Ascending aorta (tissue), 2 donors: ENCODE data around the gene RPTOR. TPM values are rescaled to one million over a fixed set of nuclear protein-coding genes. Genes with fewer than 3 reads are reported as not detected.

Experiments used
- DNase-seq, 2 donors: peaks; one replicate each; pipeline ENCODE4 v3.0.0-alpha.2; 2019; ENCODE audit warnings: low spot score in 2 of 2
- H3K27ac ChIP-seq, 2 donors: fragments of 200-600 bp; sonication (generic); one replicate each; pipeline ENCODE4 v1.5.1; 2016 to 2017; ENCODE audit warnings: mild to moderate bottlenecking in 1 of 2
- H3K27me3 ChIP-seq: fragments of 200-600 bp; sonication (generic); one replicate; pipeline ENCODE4 v1.5.1; 2017
- H3K36me3 ChIP-seq, 2 donors: fragments of 200-600 bp; sonication (generic); one replicate each; pipeline ENCODE4 v1.5.1; 2016
- H3K4me1 ChIP-seq, 2 donors: fragments of 200-600 bp; sonication (generic); one replicate each; pipeline ENCODE4 v1.5.1; 2016 to 2017; ENCODE audit warnings: mild to moderate bottlenecking in 1 of 2
- H3K4me3 ChIP-seq, 2 donors: fragments of 200-600 bp; sonication (generic); one replicate each; pipeline ENCODE4 v1.5.1; 2016 to 2017; ENCODE audit warnings: mild to moderate bottlenecking in 1 of 2
- H3K9me3 ChIP-seq, 2 donors: fragments of 200-600 bp; sonication (generic); one replicate each; pipeline ENCODE4 v1.5.1; 2016
- intact Hi-C: fragments of 100-400 bp; cut with DNase I; formaldehyde crosslinking; loops from one replicate; pipeline ENCODE4 v1.15.1; 2023
- total RNA-seq: library from RNA; depleted of rRNA; stranded (reverse); fragments of >200 nt; gene quantifications from one replicate; pipeline ENCODE4 v1.1.0, GENCODE V29; 2016
- TF ChIP-seq, protein P1 (sequence below), 3 experiments: fragments of 200-600 bp in 2 of 3; fragments of 450-650 bp in 1 of 3; sonication (generic) in 2 of 3; IDR thresholded peaks; one replicate each; pipeline ENCODE4 v1.5.1; 2016 to 2019; ENCODE audit warnings: antibody characterized with exemption in 3 of 3, mild to moderate bottlenecking in 1 of 3, moderate library complexity in 1 of 3

The RPTOR gene
- total RNA-seq, 1 donor from 2014 or later = 36.1 TPM

DNA sequence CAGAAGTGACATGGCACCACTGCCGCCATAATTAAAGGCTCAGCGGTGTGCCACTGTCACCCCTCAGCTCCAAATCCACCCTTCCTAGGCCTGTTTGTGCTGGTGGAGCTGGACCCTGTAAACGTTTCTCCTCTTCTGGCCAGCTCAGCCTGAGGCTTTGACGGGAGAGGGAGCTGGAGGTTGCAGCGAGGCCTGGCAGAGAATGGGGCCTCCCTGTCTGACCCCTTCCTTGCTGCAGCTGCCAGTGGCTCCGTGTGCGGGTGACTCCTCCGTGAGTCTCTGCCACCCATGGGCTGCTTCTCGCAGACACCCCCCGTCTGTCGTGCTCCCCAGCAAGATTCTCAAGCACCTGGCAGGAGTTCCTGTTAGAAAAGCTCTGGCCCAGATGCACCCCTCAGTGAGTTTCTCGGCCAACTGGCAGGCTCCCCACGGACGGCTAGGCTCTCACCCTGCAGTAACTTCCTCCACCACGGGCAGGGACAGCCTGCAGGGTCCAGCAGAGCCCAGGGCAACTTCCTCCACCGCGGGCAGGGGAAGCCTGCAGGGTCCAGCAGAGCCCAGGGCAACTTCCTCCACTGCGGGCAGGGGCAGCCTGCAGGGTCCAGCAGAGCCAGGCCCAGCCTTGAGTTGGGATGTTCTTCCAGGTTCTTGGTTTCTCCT is 442.3 kb downstream of the RPTOR start:
- H3K27ac ChIP-seq = no peak overlapping the region
- DNase-seq = no peak
- no peaks in the 10 kb centered on the region for H3K27me3 ChIP-seq
- TF ChIP-seq, protein P1, sequence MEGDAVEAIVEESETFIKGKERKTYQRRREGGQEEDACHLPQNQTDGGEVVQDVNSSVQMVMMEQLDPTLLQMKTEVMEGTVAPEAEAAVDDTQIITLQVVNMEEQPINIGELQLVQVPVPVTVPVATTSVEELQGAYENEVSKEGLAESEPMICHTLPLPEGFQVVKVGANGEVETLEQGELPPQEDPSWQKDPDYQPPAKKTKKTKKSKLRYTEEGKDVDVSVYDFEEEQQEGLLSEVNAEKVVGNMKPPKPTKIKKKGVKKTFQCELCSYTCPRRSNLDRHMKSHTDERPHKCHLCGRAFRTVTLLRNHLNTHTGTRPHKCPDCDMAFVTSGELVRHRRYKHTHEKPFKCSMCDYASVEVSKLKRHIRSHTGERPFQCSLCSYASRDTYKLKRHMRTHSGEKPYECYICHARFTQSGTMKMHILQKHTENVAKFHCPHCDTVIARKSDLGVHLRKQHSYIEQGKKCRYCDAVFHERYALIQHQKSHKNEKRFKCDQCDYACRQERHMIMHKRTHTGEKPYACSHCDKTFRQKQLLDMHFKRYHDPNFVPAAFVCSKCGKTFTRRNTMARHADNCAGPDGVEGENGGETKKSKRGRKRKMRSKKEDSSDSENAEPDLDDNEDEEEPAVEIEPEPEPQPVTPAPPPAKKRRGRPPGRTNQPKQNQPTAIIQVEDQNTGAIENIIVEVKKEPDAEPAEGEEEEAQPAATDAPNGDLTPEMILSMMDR (IDR thresholded peaks at IDR 0.05) = no peak
- no peaks in the 10 kb centered on the region for H3K36me3 ChIP-seq
- H3K9me3 ChIP-seq = no peaks in the 10 kb centered on the region
- no peak overlapping the region for H3K4me3 ChIP-seq
- intact Hi-C loops = loop anchor here (10.0 kb wide), 1 partner anchor 412 kb away; no protein-coding TSS in a partner anchor
- H3K4me1 ChIP-seq = peaks cover 0 to 14% of the 10 kb centered on the region in 2 donors

DNA sequence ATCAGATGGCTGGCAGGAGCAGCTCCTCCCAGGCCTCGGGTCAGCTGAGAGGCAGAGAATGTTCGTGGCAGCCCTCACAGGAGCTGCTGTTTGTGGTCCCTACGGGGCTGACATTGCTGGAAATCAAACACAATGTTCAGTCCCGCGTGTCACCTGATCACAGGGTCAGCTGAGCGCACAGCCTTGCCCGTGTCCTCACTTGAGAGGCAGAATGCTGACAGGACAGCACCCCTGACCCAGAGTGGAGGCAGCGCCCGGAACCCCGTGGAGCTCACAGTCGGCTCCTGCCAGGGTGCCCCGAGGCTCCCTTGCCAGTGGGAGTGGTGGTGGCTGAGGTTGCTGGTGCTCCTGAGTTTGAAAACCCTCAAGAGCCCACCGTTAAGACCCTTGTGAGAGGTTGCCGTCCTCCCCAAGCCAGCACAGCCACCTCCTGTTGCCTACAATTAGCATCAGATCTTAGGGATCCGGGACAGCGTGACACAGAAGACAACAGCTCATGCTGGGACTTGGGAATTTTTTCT is 443.4 kb downstream of the RPTOR start:
- H3K27ac ChIP-seq = no peak overlapping the region
- no peak for DNase-seq
- intact Hi-C loops = loop anchor here (10.0 kb wide), 1 partner anchor 413 kb away; no protein-coding TSS in a partner anchor
- no peaks in the 10 kb centered on the region for H3K36me3 ChIP-seq
- H3K4me3 ChIP-seq = no peak overlapping the region
- TF ChIP-seq, protein P1 (IDR thresholded peaks at IDR 0.05) = no peak
- no peaks in the 10 kb centered on the region for H3K27me3 ChIP-seq
- H3K4me1 ChIP-seq = peaks cover 6 to 21% of the 10 kb centered on the region in 2 donors
- H3K9me3 ChIP-seq = no peaks in the 10 kb centered on the region

DNA sequence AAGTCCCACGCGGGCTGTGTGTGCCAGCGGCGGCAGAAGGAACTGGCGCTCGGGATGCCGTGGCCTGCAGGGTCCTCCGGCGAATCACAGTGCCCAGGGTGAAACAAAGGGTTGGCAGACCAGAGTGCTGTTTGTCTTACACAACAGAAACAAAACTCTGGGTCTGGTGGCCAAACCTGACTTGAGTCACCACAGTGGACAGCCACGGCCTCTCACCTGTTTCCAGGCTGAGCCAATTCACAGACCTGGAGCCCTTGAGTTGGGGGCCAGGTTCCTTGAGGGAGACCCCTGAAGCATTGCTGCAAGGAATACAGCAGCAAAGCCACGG is 444.9 kb downstream of the RPTOR start:
- H3K36me3 ChIP-seq = no peaks in the 10 kb centered on the region
- no peak overlapping the region for H3K27ac ChIP-seq
- H3K27me3 ChIP-seq = no peaks in the 10 kb centered on the region
- peak overlapping the region in 1 of 2 donors; percentile 2 for H3K4me3 ChIP-seq
- H3K9me3 ChIP-seq = no peaks in the 10 kb centered on the region
- peaks cover 10 to 24% of the 10 kb centered on the region in 2 donors for H3K4me1 ChIP-seq
- intact Hi-C loops = loop anchor here (1.0 to 10.0 kb wide), 2 partner anchors 108 to 415 kb away; no protein-coding TSS in a partner anchor
- TF ChIP-seq, protein P1 (IDR thresholded peaks at IDR 0.05) = no peak
- DNase-seq = no peak

DNA sequence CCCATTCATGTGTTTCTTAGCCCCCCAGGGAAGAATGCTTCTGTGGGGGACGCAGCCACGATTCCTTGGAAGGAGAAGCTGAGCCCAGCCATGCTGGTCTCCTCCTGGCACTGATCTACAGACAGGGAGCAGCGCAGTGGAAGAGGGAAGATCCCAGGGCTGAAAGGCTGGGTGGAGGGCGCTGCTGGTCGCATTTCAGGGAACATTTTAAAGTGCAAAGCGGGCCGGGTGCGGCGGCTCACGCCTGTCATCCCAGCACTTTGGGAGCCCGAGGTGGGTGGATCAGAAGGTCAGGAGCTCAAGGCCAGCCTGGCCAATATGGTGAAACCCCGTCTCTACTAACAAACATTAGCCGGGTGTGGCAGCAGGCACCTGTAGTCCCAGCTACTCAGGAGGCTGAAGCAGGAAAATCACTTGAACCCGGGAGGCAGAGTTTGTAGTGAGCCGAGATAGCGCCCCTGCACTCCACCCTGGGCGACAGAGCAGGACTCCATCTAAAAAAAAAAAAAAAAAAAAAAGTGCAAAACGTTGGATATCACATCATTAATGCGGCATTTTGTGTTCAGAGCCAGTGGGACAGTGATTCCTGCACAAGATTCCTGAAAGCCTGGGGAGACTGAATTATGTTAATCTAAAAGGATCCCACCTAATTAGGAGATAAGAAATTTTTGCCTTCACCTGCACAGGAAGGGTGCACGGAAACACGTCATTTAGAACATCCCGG is 446.4 kb downstream of the RPTOR start:
- Histone ChIP-seq H3K4me1 (peaks cover 10 to 24% of the 10 kb centered on the region in 2 donors), H3K27me3 (no peaks in the 10 kb centered on the region), H3K36me3 (peaks cover 10 to 13% of the 10 kb centered on the region in 2 donors), H3K27ac (no peak overlapping the region), H3K4me3 (peak overlapping the region; percentile 90 to 99), H3K9me3 (no peaks in the 10 kb centered on the region)
- intact Hi-C loops = loop anchor here (1.0 to 5.0 kb wide), 2 partner anchors 46 to 574 kb away; partner anchors contain the start of gene ENDOV
- TF ChIP-seq, protein P1 (IDR thresholded peaks at IDR 0.05) = no peak
- DNase-seq = no peak

DNA sequence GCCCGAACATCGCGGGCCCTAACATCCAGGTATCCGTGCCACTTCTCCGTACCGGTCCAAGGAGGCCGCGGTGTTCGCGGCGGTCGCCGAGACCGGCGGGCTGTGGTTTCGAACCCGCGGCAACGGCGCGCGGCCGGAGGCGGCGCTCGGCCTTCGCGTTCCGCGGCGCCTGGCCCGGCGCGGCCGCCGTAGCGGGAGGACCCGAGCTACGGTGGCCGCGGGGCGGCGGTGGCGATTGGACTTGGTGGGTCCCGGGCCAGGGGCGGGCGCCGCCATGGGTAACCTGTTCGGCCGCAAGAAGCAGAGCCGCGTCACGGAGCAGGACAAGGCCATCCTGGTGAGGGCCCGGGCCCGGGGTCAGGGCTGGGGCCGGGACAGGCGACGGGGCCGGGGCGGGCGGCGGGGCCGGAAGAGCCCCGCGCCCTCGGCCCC is 447.0 kb downstream of the RPTOR start, which contains the start of gene CHMP6:
CHMP6 (plus strand) TSS at position 197 of the 432 bp plus-strand sequence; CDS start at position 275, 78 bp downstream.
- Histone ChIP-seq H3K36me3 (peaks cover 16 to 19% of the 10 kb centered on the region in 2 donors), H3K9me3 (no peaks in the 10 kb centered on the region), H3K27ac (peak within 1 kb of the TSS in 1 of 2 donors; percentile 40), H3K4me1 (peaks cover 10 to 24% of the 10 kb centered on the region in 2 donors), H3K4me3 (peak within 1 kb of the TSS; percentile 90 to 99), H3K27me3 (no peaks in the 10 kb centered on the region)
- intact Hi-C loops = loop anchor here (1.0 to 5.0 kb wide), 2 partner anchors 46 to 574 kb away; partner anchors contain the start of gene ENDOV
- peak in 1 of 2 donors; percentile 84 for DNase-seq
- TF ChIP-seq, protein P1 (IDR thresholded peaks at IDR 0.05) = peak in 1 of 3 experiments; percentile 69
